Thyroid gland (tissue), 4 donors: Measurements from ENCODE around the gene ATOSA.

Experiments
- POLR2A ChIP-seq, 2 donors: fragments of 450-650 bp; IDR thresholded peaks; one replicate each; pipeline ENCODE4 v1.6.1; 2017; ENCODE audit warnings: antibody characterized with exemption in 2 of 2, mild to moderate bottlenecking in 2 of 2, moderate library complexity in 1 of 2
- TF ChIP-seq, protein P1 (sequence below), 6 experiments: fragments of 200-600 bp in 3 of 6; fragments of 450-650 bp in 3 of 6; sonication (generic) in 3 of 6; IDR thresholded peaks; one replicate each; pipeline ENCODE4 v1.5.1; 2016 to 2019; ENCODE audit warnings: antibody characterized with exemption in 6 of 6, mild to moderate bottlenecking in 2 of 6, inconsistent platforms in 1 of 6, moderate library complexity in 1 of 6

DNA sequence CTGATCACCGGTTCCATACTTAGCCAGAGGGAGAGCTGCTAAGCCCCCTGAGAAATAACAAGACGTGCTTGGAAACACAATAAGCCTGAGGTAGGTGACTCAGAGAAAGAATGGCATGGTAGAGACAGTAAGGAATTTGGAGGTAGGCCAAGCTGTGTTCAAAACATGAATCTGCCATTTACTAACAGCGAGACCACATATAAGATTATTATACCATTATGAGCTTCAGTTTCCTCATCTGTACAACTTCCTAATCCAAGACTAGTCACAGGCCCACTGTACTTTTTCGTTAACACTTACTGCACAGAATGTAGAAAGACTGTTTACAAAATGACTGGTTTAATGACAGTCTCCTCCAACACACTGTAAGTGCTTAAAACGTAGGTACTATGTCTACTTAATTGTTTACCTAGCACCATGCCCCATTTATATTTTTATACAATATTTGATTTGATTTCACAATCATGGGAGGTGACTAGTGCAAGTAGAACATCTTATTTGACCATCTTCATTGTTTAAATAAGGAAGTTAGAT lies 25.7 kb downstream of the ATOSA start:
- TF ChIP-seq, protein P1, sequence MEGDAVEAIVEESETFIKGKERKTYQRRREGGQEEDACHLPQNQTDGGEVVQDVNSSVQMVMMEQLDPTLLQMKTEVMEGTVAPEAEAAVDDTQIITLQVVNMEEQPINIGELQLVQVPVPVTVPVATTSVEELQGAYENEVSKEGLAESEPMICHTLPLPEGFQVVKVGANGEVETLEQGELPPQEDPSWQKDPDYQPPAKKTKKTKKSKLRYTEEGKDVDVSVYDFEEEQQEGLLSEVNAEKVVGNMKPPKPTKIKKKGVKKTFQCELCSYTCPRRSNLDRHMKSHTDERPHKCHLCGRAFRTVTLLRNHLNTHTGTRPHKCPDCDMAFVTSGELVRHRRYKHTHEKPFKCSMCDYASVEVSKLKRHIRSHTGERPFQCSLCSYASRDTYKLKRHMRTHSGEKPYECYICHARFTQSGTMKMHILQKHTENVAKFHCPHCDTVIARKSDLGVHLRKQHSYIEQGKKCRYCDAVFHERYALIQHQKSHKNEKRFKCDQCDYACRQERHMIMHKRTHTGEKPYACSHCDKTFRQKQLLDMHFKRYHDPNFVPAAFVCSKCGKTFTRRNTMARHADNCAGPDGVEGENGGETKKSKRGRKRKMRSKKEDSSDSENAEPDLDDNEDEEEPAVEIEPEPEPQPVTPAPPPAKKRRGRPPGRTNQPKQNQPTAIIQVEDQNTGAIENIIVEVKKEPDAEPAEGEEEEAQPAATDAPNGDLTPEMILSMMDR (IDR thresholded peaks at IDR 0.05): no peak
- no peak for TF ChIP-seq POLR2A (IDR thresholded peaks at IDR 0.05)
